WTC11 (cell line): ENCODE measurements around the gene MRPS10. TPM values are rescaled to one million over a fixed set of nuclear protein-coding genes. Genes with fewer than 3 reads are reported as not detected.

Source experiments
- ATAC-seq: fragments of 200-7000 bp; cut with Tn5 transposase; 2 replicates; pipeline ENCODE4 v1.10.0; 2021; ENCODE audit warnings: mild to moderate bottlenecking, moderate library complexity
- CTCF ChIA-PET: fragments of 300-600 bp; sonication (Branson Sonifier 250); formaldehyde crosslinking; loops from one replicate; lab custom pipeline; 2021; ENCODE audit warnings: antibody characterized with exemption; lab: Charles Lee
- POLR2A ChIA-PET: fragments of 350-600 bp; sonication (Branson Sonifier 250); formaldehyde crosslinking; loops from one replicate; lab custom pipeline; 2021; ENCODE audit warnings: antibody characterized with exemption; lab: Charles Lee
- DNase-seq: peaks from one replicate; pipeline ENCODE4 v3.0.0; 2021; ENCODE audit warnings: low spot score
- H3K27ac Mint-ChIP-seq: 2 replicates; pipeline ENCODE4 v1.8.0; 2021; ENCODE audit warnings: mixed read lengths
- H3K27me3 Mint-ChIP-seq: 2 replicates; pipeline ENCODE4 v1.8.0; 2021; ENCODE audit warnings: low read depth, mild to moderate bottlenecking, moderate library complexity, mixed read lengths
- H3K36me3 Mint-ChIP-seq: 2 replicates; pipeline ENCODE4 v1.8.0; 2021; ENCODE audit warnings: mixed read lengths
- H3K4me1 Mint-ChIP-seq: 2 replicates; pipeline ENCODE4 v1.8.0; 2022; ENCODE audit warnings: mixed read lengths
- H3K4me3 Mint-ChIP-seq: 2 replicates; pipeline ENCODE4 v1.8.0; 2021; ENCODE audit warnings: mild to moderate bottlenecking, moderate library complexity, mixed read lengths
- H3K9me3 Mint-ChIP-seq: 2 replicates; pipeline ENCODE4 v1.8.0; 2021; ENCODE audit warnings: mixed read lengths
- ATF1 ChIP-seq: sonication (generic); formaldehyde crosslinking; IDR thresholded peaks from 2 replicates; pipeline ENCODE4 v1.8.1; 2023; ENCODE audit warnings: mild to moderate bottlenecking, moderate library complexity, missing genetic modification reagents
- ATF6 ChIP-seq: sonication (generic); formaldehyde crosslinking; IDR thresholded peaks from 2 replicates; pipeline ENCODE4 v1.8.1; 2023; ENCODE audit warnings: mild to moderate bottlenecking, missing genetic modification reagents
- E2F5 ChIP-seq: sonication (generic); formaldehyde crosslinking; IDR thresholded peaks from 2 replicates; pipeline ENCODE4 v1.8.1; 2022; ENCODE audit warnings: mild to moderate bottlenecking, moderate library complexity, missing genetic modification reagents
- EMX1 ChIP-seq: fragments of 250-450 bp; sonication (Bioruptor Pico); IDR thresholded peaks from 2 replicates; pipeline ENCODE4 v1.8.0; 2021; ENCODE audit warnings: mild to moderate bottlenecking
- ETV6 ChIP-seq: sonication (generic); formaldehyde crosslinking; IDR thresholded peaks from 2 replicates; pipeline ENCODE4 v1.8.1; 2022; ENCODE audit warnings: mild to moderate bottlenecking, missing genetic modification reagents
- NFE2L1 ChIP-seq: sonication (generic); formaldehyde crosslinking; IDR thresholded peaks from 2 replicates; pipeline ENCODE4 v1.8.1; 2023; ENCODE audit warnings: missing genetic modification reagents
- NR2C2 ChIP-seq: sonication (generic); formaldehyde crosslinking; IDR thresholded peaks from 2 replicates; pipeline ENCODE4 v1.8.0; 2022; ENCODE audit warnings: mild to moderate bottlenecking, missing genetic modification reagents
- NR3C1 ChIP-seq: sonication (generic); formaldehyde crosslinking; conservative IDR thresholded peaks from 2 replicates; pipeline ENCODE4 v1.8.1; 2023; ENCODE audit warnings: low read depth, mild to moderate bottlenecking, missing genetic modification reagents
- OVOL2 ChIP-seq: fragments of 250-450 bp; sonication (Bioruptor Pico); IDR thresholded peaks from 2 replicates; pipeline ENCODE4 v1.9.0; 2021; ENCODE audit warnings: mild to moderate bottlenecking, borderline replicate concordance
- PRRX2 ChIP-seq: fragments of 250-450 bp; sonication (Bioruptor Pico); IDR thresholded peaks from 2 replicates; pipeline ENCODE4 v1.8.0; 2021; ENCODE audit warnings: mild to moderate bottlenecking
- SOX15 ChIP-seq: fragments of 250-450 bp; sonication (Bioruptor Pico); IDR thresholded peaks from 2 replicates; pipeline ENCODE4 v1.9.0; 2021; ENCODE audit warnings: mild to moderate bottlenecking
- TEAD1 ChIP-seq: sonication (generic); formaldehyde crosslinking; IDR thresholded peaks from 2 replicates; pipeline ENCODE4 v1.8.0; 2022; ENCODE audit warnings: mild to moderate bottlenecking, missing genetic modification reagents
- ZBTB21 ChIP-seq: sonication (generic); formaldehyde crosslinking; IDR thresholded peaks from 2 replicates; pipeline ENCODE4 v1.8.1; 2023; ENCODE audit warnings: mild to moderate bottlenecking, missing genetic modification reagents, borderline replicate concordance
- ZNF396 ChIP-seq: fragments of 250-450 bp; sonication (Bioruptor Pico); IDR thresholded peaks from 2 replicates; pipeline ENCODE4 v1.8.0; 2021; ENCODE audit warnings: mild to moderate bottlenecking, moderate library complexity, borderline replicate concordance
- ZNF416 ChIP-seq: fragments of 250-450 bp; sonication (Bioruptor Pico); IDR thresholded peaks from 2 replicates; pipeline ENCODE4 v1.9.0; 2021; ENCODE audit warnings: mild to moderate bottlenecking, inconsistent platforms
- ZNF512 ChIP-seq: sonication (generic); formaldehyde crosslinking; IDR thresholded peaks from 2 replicates; pipeline ENCODE4 v1.8.1; 2022; ENCODE audit warnings: missing genetic modification reagents, borderline replicate concordance
- ZSCAN18 ChIP-seq: fragments of 250-450 bp; sonication (Bioruptor Pico); IDR thresholded peaks from 2 replicates; pipeline ENCODE4 v2.1.2; 2022; ENCODE audit warnings: mild to moderate bottlenecking, moderate library complexity
- total RNA-seq: library from RNA; stranded (reverse); gene quantifications from 3 replicates; pipeline ENCODE4 v1.2.3, GENCODE V29; 2021
- TF ChIP-seq, protein P1 (sequence below): fragments of 250-450 bp; sonication (Bioruptor Pico); IDR thresholded peaks from 2 replicates; pipeline ENCODE4 v1.8.0; 2021; ENCODE audit warnings: mild to moderate bottlenecking
- TF ChIP-seq, protein P2 (sequence below): sonication (generic); formaldehyde crosslinking; IDR thresholded peaks from 2 replicates; pipeline ENCODE4 v1.8.1; 2023; ENCODE audit warnings: mild to moderate bottlenecking, missing genetic modification reagents, moderate library complexity
- TF ChIP-seq, protein P3 (sequence below): sonication (generic); formaldehyde crosslinking; IDR thresholded peaks from 2 replicates; pipeline ENCODE4 v1.8.1; 2023; ENCODE audit warnings: mild to moderate bottlenecking, missing genetic modification reagents

Gene MRPS10
- total RNA-seq, 1 experiment from 2014 or later, result 31.3 TPM

DNA sequence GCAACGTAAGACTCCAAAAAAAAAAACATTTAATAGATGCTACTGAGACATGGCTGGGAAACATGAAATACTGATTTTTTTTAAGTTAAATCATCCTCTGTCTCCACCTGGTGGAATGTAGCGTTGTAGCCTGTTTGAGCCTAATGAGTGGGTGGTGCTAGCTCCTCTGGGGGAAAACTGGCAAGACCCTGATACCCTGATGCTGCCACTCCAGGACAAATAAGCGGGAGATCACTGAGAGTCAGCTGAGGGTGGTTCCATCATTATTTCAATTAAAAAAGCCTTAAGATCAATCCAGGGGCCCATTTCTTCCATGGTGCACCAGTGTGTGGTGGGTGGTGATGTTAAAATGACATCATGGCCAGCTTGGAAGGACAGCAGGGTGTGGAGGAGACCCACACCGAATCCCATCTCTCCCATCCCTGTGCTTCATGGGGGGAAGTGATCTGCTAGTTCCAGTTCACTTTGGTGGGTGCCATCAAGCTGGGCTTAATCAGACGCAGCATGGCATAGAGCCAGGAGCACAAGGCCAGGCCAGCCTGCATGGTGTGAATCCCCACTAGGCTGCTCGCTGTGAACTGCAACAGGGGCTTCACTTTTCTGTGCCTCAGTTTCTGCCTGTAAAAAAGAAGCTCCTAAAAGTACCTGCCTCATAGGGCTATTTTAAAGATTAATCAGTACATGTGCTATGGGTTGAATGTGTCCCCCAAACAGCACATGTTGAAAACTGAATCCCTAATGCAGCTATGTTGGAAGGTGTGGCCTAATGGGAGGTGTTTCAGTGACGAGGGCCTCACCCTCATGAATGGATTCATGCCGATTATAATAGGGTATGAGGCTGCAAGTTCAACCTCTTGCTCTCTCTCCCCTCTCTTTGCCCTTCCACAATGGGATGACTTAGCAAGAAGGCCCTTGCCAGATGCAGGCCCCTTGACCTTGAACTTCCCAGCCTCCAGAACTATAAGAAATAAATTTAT lies 13.0 kb upstream of the MRPS10 start:
- Mint-ChIP-seq H3K36me3 (peaks cover 53% of the 10 kb centered on the region), H3K27me3 (no peaks in the 10 kb centered on the region), H3K4me3 (no peak overlapping the region), H3K9me3 (no peaks in the 10 kb centered on the region), H3K4me1 (no peaks in the 10 kb centered on the region), H3K27ac (peak overlapping the region; percentile 37; the same call in 1 of the 2 replicates)
- ChIA-PET CTCF (interaction anchor here (0.8 to 1.6 kb wide), 13 partner anchors 9 to 332 kb away, joined by 3 to 13 read pairs (median 4); partner anchors contain the start of gene TAF8), POLR2A (interaction anchor here (0.6 kb wide), 1 partner anchor 442 kb away, joined by 4 read pairs; no protein-coding TSS in a partner anchor)
- TF ChIP-seq ETV6 (CRISPR knock-in tag) (no peak), PRRX2 (no peak), ZSCAN18 (CRISPR knock-in tag) (no peak), NR3C1 (CRISPR knock-in tag) (no peak), TEAD1 (CRISPR knock-in tag) (no peak), SOX15 (CRISPR knock-in tag) (no peak), E2F5 (CRISPR knock-in tag) (no peak), EMX1 (CRISPR knock-in tag) (no peak)
- TF ChIP-seq, protein P1, sequence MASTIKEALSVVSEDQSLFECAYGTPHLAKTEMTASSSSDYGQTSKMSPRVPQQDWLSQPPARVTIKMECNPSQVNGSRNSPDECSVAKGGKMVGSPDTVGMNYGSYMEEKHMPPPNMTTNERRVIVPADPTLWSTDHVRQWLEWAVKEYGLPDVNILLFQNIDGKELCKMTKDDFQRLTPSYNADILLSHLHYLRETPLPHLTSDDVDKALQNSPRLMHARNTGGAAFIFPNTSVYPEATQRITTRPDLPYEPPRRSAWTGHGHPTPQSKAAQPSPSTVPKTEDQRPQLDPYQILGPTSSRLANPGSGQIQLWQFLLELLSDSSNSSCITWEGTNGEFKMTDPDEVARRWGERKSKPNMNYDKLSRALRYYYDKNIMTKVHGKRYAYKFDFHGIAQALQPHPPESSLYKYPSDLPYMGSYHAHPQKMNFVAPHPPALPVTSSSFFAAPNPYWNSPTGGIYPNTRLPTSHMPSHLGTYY, result no peak
- ATAC-seq (peak; percentile 78), DNase-seq (no peak)

- TF ChIP-seq OVOL2 (no peak), ZNF396 (CRISPR knock-in tag) (no peak), SOX15 (CRISPR knock-in tag) (no peak), ZNF512 (CRISPR knock-in tag) (no peak), ZBTB21 (CRISPR knock-in tag) (no peak), ZNF416 (no peak)
- Mint-ChIP-seq H3K27ac (no peak overlapping the region), H3K36me3 (peaks cover 45% of the 10 kb centered on the region), H3K4me3 (no peak overlapping the region), H3K27me3 (no peaks in the 10 kb centered on the region), H3K4me1 (no peaks in the 10 kb centered on the region), H3K9me3 (no peaks in the 10 kb centered on the region)
- ATAC-seq (no peak), DNase-seq (no peak)
- ChIA-PET CTCF (interaction anchor here (0.8 to 1.6 kb wide), 11 partner anchors 10 to 318 kb away, joined by 3 to 13 read pairs (median 3); partner anchors contain the start of gene TAF8), POLR2A (interaction anchor here (0.6 kb wide), 1 partner anchor 441 kb away, joined by 4 read pairs; no protein-coding TSS in a partner anchor)
These were observed 12.0 kb upstream of the MRPS10 start for GRCh38 chr6:42229506-42230119.

- CTCF ChIA-PET, result no interaction called here
- H3K9me3 Mint-ChIP-seq, result no peaks in the 10 kb centered on the region
- no peak overlapping the region for H3K4me3 Mint-ChIP-seq
- POLR2A ChIA-PET, result no interaction called here
- ATAC-seq (no peak), DNase-seq (no peak)
- no peaks in the 10 kb centered on the region for H3K4me1 Mint-ChIP-seq
- no peak overlapping the region for H3K27ac Mint-ChIP-seq
- H3K27me3 Mint-ChIP-seq, result no peaks in the 10 kb centered on the region
- peaks cover 37% of the 10 kb centered on the region for H3K36me3 Mint-ChIP-seq
- TF ChIP-seq, protein P2, sequence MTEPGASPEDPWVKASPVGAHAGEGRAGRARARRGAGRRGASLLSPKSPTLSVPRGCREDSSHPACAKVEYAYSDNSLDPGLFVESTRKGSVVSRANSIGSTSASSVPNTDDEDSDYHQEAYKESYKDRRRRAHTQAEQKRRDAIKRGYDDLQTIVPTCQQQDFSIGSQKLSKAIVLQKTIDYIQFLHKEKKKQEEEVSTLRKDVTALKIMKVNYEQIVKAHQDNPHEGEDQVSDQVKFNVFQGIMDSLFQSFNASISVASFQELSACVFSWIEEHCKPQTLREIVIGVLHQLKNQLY (CRISPR knock-in tag), result no peak
- no peak for TF ChIP-seq OVOL2
- TF ChIP-seq, protein P3, sequence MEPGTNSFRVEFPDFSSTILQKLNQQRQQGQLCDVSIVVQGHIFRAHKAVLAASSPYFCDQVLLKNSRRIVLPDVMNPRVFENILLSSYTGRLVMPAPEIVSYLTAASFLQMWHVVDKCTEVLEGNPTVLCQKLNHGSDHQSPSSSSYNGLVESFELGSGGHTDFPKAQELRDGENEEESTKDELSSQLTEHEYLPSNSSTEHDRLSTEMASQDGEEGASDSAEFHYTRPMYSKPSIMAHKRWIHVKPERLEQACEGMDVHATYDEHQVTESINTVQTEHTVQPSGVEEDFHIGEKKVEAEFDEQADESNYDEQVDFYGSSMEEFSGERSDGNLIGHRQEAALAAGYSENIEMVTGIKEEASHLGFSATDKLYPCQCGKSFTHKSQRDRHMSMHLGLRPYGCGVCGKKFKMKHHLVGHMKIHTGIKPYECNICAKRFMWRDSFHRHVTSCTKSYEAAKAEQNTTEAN (CRISPR knock-in tag), result no peak
- TF ChIP-seq ATF1 (CRISPR knock-in tag), result no peak
- TF ChIP-seq ATF6 (CRISPR knock-in tag), result no peak
- TF ChIP-seq NR2C2 (CRISPR knock-in tag), result no peak
- TF ChIP-seq NFE2L1 (CRISPR knock-in tag), result no peak
These were observed 10.6 kb upstream of the MRPS10 start for GRCh38 chr6:42228305-42228704.
